H1 (cell line): ENCODE results near the gene ADSS1. TPM values are rescaled to one million over a fixed set of nuclear protein-coding genes. Genes with fewer than 3 reads are reported as not detected.

Experiments used
- BCL11A ChIP-seq, 2 experiments: IDR thresholded peaks; one replicate each; pipeline ENCODE4 v1.6.1; 2011; ENCODE audit warnings: low read depth in 2 of 2, low read length in 2 of 2, mild to moderate bottlenecking in 2 of 2
- CBX8 ChIP-seq: fragments of 300-800, 300-1000 bp; sonication (generic); IDR thresholded peaks from 2 replicates; pipeline ENCODE4 v1.7.1; 2016; ENCODE audit warnings: low read depth, low read length, borderline replicate concordance
- polyA plus RNA-seq, 7 experiments: library from polyadenylated mRNA; depleted of rRNA in 3 of 7; stranded (reverse) in 5 of 7; unstranded in 2 of 7; fragments of >200 nt in 5 of 7; fragments of 200-250 nt in 2 of 7; gene quantifications; 1 replicate in 5 of 7; 2 replicates in 1 of 7; 4 replicates in 1 of 7; pipeline versions ENCODE4 v1.2.1 to v1.2.3, GENCODE V29; 2011 to 2013; ENCODE audit warnings: missing spikeins in 2 of 7, mixed read lengths in 2 of 7
- total RNA-seq: library from RNA; stranded (reverse); fragmentation: NEBNext Ultra II Directional; extraction: Animal tissue kit (Norgen Biotek cat#: 25700); gene quantifications from 2 replicates; pipeline ENCODE4 v1.2.1, GENCODE V29; 2021

ADSS1 gene
- total and polyA plus RNA-seq, 2 of the 8 experiments (the other 6 are each of a cell fraction or from before 2014, with no cell fraction given): 7.1 to 7.9 TPM

DNA sequence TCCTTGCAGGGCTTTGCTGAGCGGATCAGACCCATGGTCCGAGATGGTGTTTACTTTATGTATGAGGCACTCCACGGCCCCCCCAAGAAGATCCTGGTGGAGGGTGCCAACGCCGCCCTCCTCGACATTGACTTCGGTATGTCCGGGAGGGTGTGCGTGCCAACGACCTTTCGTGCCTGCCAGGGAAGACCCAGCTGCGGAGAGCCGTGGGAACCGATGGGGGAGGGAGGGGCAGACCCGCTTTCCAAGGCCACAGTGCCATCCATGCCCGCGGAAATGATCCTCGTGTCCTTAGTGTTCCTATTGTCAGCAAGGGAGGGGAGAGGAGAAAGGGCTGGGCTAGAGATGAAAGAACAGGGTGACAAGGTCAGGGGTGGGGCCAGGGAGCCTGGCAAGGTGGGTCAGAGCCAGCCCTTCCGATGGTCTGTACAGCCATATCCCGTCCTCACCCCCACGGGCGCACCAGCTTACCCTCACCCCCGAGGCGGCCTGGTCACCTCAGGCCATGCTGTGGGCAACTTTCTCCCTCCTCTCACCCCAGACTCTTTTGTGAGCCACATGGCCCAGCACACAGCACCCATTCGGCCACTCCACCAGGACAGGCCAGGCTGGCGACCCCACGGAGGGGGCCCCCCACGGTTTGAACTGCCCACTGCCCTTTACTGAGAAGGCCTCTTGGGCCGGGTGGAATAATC is 17.2 kb downstream of the ADSS1 start (continued):
- no peak for TF ChIP-seq CBX8
- no peak for TF ChIP-seq BCL11A (IDR thresholded peaks at IDR 0.05; ENCODE audit: low read depth in 2 of 2, low read length in 2 of 2)
